ENCODE results near the gene CD38. TPM values are rescaled to one million over a fixed set of nuclear protein-coding genes. Genes with fewer than 3 reads are reported as not detected.

Gene CD38
- total RNA-seq, 1 experiment from 2014 or later = 0.07 TPM

- H3K23ac ChIP-seq (ENCODE audit: insufficient read length, low read depth, low read length) = no peak overlapping the region
- no peaks in the 10 kb centered on the region for H3K79me2 ChIP-seq (ENCODE audit: insufficient read depth, low read length)
- H2BK120ac ChIP-seq (ENCODE audit: low read depth, low read length, poor library complexity, severe bottlenecking) = no peak overlapping the region
- no peak overlapping the region for H3K4ac ChIP-seq (ENCODE audit: low read depth, low read length)
- H4K20me1 ChIP-seq (ENCODE audit: control insufficient read depth, insufficient read depth, insufficient read length) = no peaks in the 10 kb centered on the region
- H4K5ac ChIP-seq (ENCODE audit: insufficient read length, low read depth, low read length) = no peak overlapping the region
- no peak overlapping the region for H3K27ac ChIP-seq (ENCODE audit: insufficient read length, low read depth, low read length)
- H2AK5ac ChIP-seq (ENCODE audit: insufficient read length, low read length) = no peak overlapping the region
- H3K4me1 ChIP-seq (ENCODE audit: insufficient read depth, low read length) = no peaks in the 10 kb centered on the region
- H3T11ph ChIP-seq (ENCODE audit: low read length) = no peak overlapping the region
- no peak overlapping the region for H2BK5ac ChIP-seq (ENCODE audit: insufficient read length, low read length)
- no peak overlapping the region for H3K14ac ChIP-seq (ENCODE audit: insufficient read depth, low read length)
- no peak overlapping the region for H2AFZ ChIP-seq (ENCODE audit: low read length)
- Mint-ChIP-seq H3K9me3 (peaks cover 10 to 17% of the 10 kb centered on the region in 2 experiments), H3K4me3 (no peak overlapping the region), H3K27ac (no peak overlapping the region), H3K4me1 (peaks cover 2 to 6% of the 10 kb centered on the region in 2 experiments; a peak in 1 of 4 replicates), H3K36me3 (ENCODE audit: insufficient read depth in 1 of 3, low read depth in 3 of 3) (peaks cover 0 to 5% (median 2%) of the 10 kb centered on the region in 3 experiments; a peak in 2 of 7 replicates), H3K27me3 (ENCODE audit: low read depth) (no peaks in the 10 kb centered on the region)
- no peaks in the 10 kb centered on the region for H3K9me3 ChIP-seq (ENCODE audit: control insufficient read depth, low read depth, low read length)
- no peak overlapping the region for H4K91ac ChIP-seq (ENCODE audit: insufficient read length, low read depth, low read length)
- H3K9ac ChIP-seq (ENCODE audit: extremely low read depth, insufficient read length, low read length) = no peak overlapping the region
- no peak overlapping the region for H3K56ac ChIP-seq (ENCODE audit: insufficient read length, low read depth, low read length)
- H3K79me1 ChIP-seq (ENCODE audit: insufficient read depth, low read depth, low read length, poor library complexity, severe bottlenecking) = no peaks in the 10 kb centered on the region
- TF ChIP-seq, protein P1, sequence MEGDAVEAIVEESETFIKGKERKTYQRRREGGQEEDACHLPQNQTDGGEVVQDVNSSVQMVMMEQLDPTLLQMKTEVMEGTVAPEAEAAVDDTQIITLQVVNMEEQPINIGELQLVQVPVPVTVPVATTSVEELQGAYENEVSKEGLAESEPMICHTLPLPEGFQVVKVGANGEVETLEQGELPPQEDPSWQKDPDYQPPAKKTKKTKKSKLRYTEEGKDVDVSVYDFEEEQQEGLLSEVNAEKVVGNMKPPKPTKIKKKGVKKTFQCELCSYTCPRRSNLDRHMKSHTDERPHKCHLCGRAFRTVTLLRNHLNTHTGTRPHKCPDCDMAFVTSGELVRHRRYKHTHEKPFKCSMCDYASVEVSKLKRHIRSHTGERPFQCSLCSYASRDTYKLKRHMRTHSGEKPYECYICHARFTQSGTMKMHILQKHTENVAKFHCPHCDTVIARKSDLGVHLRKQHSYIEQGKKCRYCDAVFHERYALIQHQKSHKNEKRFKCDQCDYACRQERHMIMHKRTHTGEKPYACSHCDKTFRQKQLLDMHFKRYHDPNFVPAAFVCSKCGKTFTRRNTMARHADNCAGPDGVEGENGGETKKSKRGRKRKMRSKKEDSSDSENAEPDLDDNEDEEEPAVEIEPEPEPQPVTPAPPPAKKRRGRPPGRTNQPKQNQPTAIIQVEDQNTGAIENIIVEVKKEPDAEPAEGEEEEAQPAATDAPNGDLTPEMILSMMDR (conservative IDR thresholded peaks at IDR 0.05) = no peak
- H3K27me3 ChIP-seq (ENCODE audit: insufficient read depth, low read length) = no peaks in the 10 kb centered on the region
- no peak overlapping the region for H3K18ac ChIP-seq (ENCODE audit: insufficient read length, low read depth, low read length)
- H3K4me2 ChIP-seq (ENCODE audit: insufficient read depth, insufficient read length, low read length) = no peak overlapping the region
- no peak overlapping the region for H2BK15ac ChIP-seq (ENCODE audit: low read depth, low read length)
- WGBS (ENCODE audit: extremely low coverage, insufficient read length, low lambda C conversion rate) = no CpG with 5 or more reads among the region's 2 CpGs
- no peak overlapping the region for H4K8ac ChIP-seq (replicated peaks; ENCODE audit: insufficient read length, low read depth, low read length)
- no peak overlapping the region for H2BK12ac ChIP-seq (ENCODE audit: insufficient read length, low read depth, low read length)
- H2BK20ac ChIP-seq (ENCODE audit: low read depth, low read length, poor library complexity, severe bottlenecking) = no peak overlapping the region
- no peak for DNase-seq
- H3K23me2 ChIP-seq (ENCODE audit: insufficient read length, low read depth, low read length, poor library complexity, severe bottlenecking) = no peaks in the 10 kb centered on the region
Observed at GRCh38 chr4:15794426-15794825, 16.3 kb downstream of the CD38 start.

All from H9 (cell line).